PC-9 (cell line): Measurements from ENCODE around the gene SIDT1.

ENCODE experiments used
- CTCF ChIP-seq: fragments of 200-600 bp; sonication (generic); conservative IDR thresholded peaks from 2 replicates; pipeline ENCODE4 v1.6.1; 2017; ENCODE audit warnings: mixed run types, antibody characterized with exemption, mild to moderate bottlenecking, moderate library complexity
- EZH2 ChIP-seq: fragments of 200-600 bp; sonication (generic); IDR thresholded peaks from 2 replicates; pipeline ENCODE4 v1.8.0; 2017; ENCODE audit warnings: antibody characterized with exemption, low read depth

DNA sequence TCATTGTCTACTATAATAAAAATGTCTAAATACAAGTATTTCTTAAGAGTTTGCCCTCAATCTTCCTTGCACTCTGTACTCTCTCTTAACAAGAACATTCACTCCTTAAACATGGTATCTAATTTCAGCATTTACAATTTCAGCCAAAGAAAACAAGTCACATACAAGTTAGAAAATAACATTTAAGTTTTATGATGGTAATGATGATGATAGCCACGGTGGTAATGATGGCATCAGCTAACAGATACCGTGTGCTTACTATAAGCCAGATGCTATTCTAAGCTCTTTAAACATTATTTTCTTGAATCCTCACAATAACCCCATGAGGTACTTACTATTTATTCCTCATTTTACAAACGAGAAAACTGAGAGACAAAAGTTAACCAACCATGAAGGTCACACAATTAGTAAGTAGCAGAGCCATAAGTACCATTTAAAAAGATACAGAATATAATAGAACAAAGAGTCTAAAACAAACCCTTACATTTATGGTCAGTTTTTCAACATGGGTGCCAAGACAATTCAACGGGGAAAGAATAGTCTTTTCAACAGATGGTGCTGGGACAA, 24.8 kb upstream of the SIDT1 start:
- no peak for TF ChIP-seq CTCF
- TF ChIP-seq EZH2, result no peak
